HepG2 (cell line): ENCODE measurements around the gene RPTOR. TPM values are rescaled to one million over a fixed set of nuclear protein-coding genes. Genes with fewer than 3 reads are reported as not detected.
A peak's percentile ranks its signal among the peaks of the same experiment; 100 is the strongest.

ENCODE experiments used
- AGO1 ChIP-seq: fragments of 200-400 bp; formaldehyde crosslinking; IDR thresholded peaks from 2 replicates; pipeline ENCODE4 v1.6.1; 2017; ENCODE audit warnings: mild to moderate bottlenecking, low read depth, low read length, moderate library complexity; ENCODE audit not compliant: poor library complexity, severe bottlenecking
- AGO2 ChIP-seq: fragments of 200-400 bp; formaldehyde crosslinking; optimal IDR thresholded peaks from 2 replicates; pipeline ENCODE3; 2017; ENCODE audit warnings: mild to moderate bottlenecking, low read depth, low read length, moderate library complexity
- AKAP8 ChIP-seq: sonication (generic); formaldehyde crosslinking; IDR thresholded peaks from 2 replicates; pipeline ENCODE4 v1.5.1; 2020; ENCODE audit warnings: mild to moderate bottlenecking, missing genetic modification reagents
- ARNTL ChIP-seq: sonication (generic); formaldehyde crosslinking; IDR thresholded peaks from 2 replicates; pipeline ENCODE4 v1.4.0; 2020; ENCODE audit warnings: mild to moderate bottlenecking, missing genetic modification reagents
- CEBPB ChIP-seq: IDR thresholded peaks from 2 replicates; pipeline ENCODE4 v1.6.1; 2011; ENCODE audit warnings: low read depth, low read length, improper control_type of control experiment, borderline replicate concordance
- HCFC1 ChIP-seq: fragments of 150-350 bp; IDR thresholded peaks from 2 replicates; pipeline ENCODE4 v1.6.1; 2014; ENCODE audit warnings: low read depth, low read length
- KDM5B ChIP-seq: sonication (generic); formaldehyde crosslinking; IDR thresholded peaks from 2 replicates; pipeline ENCODE4 v1.4.0; 2020; ENCODE audit warnings: missing genetic modification reagents, mild to moderate bottlenecking, borderline replicate concordance
- MAFK ChIP-seq, 2 experiments: IDR thresholded peaks in 1 of 2; conservative IDR thresholded peaks in 1 of 2; 2 replicates each; pipeline ENCODE4 v1.6.1; 2011; ENCODE audit warnings: improper control_type of control experiment in 2 of 2, low read length in 2 of 2
- NFATC3 ChIP-seq: sonication (generic); formaldehyde crosslinking; IDR thresholded peaks from 2 replicates; pipeline ENCODE4 v1.5.1; 2020; ENCODE audit warnings: mild to moderate bottlenecking, missing genetic modification reagents
- POGK ChIP-seq: sonication (generic); formaldehyde crosslinking; conservative IDR thresholded peaks from 2 replicates; pipeline ENCODE4 v1.8.0; 2022; ENCODE audit warnings: mild to moderate bottlenecking, moderate library complexity, missing genetic modification reagents
- POLR2A ChIP-seq, 2 experiments: IDR thresholded peaks; 2 replicates each; pipeline ENCODE4 v1.6.1; 2011; ENCODE audit warnings: low read depth in 2 of 2, low read length in 2 of 2, mild to moderate bottlenecking in 1 of 2, moderate library complexity in 1 of 2; ENCODE audit not compliant: insufficient read depth in 1 of 2
- RAD51 ChIP-seq: fragments of 450-650 bp; IDR thresholded peaks from 2 replicates; pipeline ENCODE4 v1.6.1; 2016; ENCODE audit warnings: borderline replicate concordance
- SNRNP70 ChIP-seq: fragments of 200-400 bp; formaldehyde crosslinking; IDR thresholded peaks from 2 replicates; pipeline ENCODE4 v1.6.1; 2017; ENCODE audit warnings: mild to moderate bottlenecking, low read depth, low read length, moderate library complexity
- ZBTB14 ChIP-seq: sonication (generic); formaldehyde crosslinking; IDR thresholded peaks from 2 replicates; pipeline ENCODE4 v1.4.0; 2020; ENCODE audit warnings: missing genetic modification reagents
- ZFP1 ChIP-seq: IDR thresholded peaks from 2 replicates; pipeline ENCODE4 v1.6.1; 2016
- ZMAT3 ChIP-seq: sonication (generic); formaldehyde crosslinking; conservative IDR thresholded peaks from 2 replicates; pipeline ENCODE4 v1.7.0; 2021; ENCODE audit warnings: missing genetic modification reagents
- ZNF367 ChIP-seq: sonication (generic); formaldehyde crosslinking; IDR thresholded peaks from 2 replicates; pipeline ENCODE4 v1.4.0; 2020; ENCODE audit warnings: missing genetic modification reagents, borderline replicate concordance
- ZNF550 ChIP-seq: sonication (generic); formaldehyde crosslinking; IDR thresholded peaks from 2 replicates; pipeline ENCODE4 v1.4.0; 2020; ENCODE audit warnings: mild to moderate bottlenecking, missing genetic modification reagents, borderline replicate concordance
- ZNF747 ChIP-seq: sonication (generic); formaldehyde crosslinking; IDR thresholded peaks from 2 replicates; pipeline ENCODE4 v1.8.1; 2023; ENCODE audit warnings: missing genetic modification reagents, mild to moderate bottlenecking, borderline replicate concordance
- ZNF780A ChIP-seq: sonication (generic); formaldehyde crosslinking; IDR thresholded peaks from 2 replicates; pipeline ENCODE4 v1.8.0; 2022; ENCODE audit warnings: mild to moderate bottlenecking, missing genetic modification reagents, moderate library complexity
- ZNF891 ChIP-seq: sonication (generic); formaldehyde crosslinking; IDR thresholded peaks from 2 replicates; pipeline ENCODE4 v1.5.0; 2020; ENCODE audit warnings: mild to moderate bottlenecking, missing genetic modification reagents
- polyA plus RNA-seq, 8 experiments: library from polyadenylated mRNA; depleted of rRNA in 3 of 8; stranded (reverse) in 7 of 8; unstranded in 1 of 8; fragments of >200 nt; fragmentation: Illumina TruSeq in 4 of 8; extraction: Trizol in 4 of 8; gene quantifications; 2 replicates each; pipeline versions ENCODE4 v1.2.1 to v1.2.3, GENCODE V29; 2011 to 2016; ENCODE audit warnings: low read depth in 4 of 8, missing spikeins in 1 of 8, mixed read lengths in 1 of 8; ENCODE audit not compliant: insufficient read depth in 1 of 8
- total RNA-seq, 5 experiments: library from RNA; depleted of rRNA; stranded (reverse); fragments of >200 nt; fragmentation: Illumina TruSeq; extraction: Trizol; gene quantifications; 2 replicates each; pipeline ENCODE4 v1.2.3, GENCODE V29; 2016; ENCODE audit warnings: low read depth in 1 of 5
- TF ChIP-seq, protein P1 (sequence below): sonication (generic); formaldehyde crosslinking; IDR thresholded peaks from 2 replicates; pipeline ENCODE4 v1.4.0; 2020; ENCODE audit warnings: missing genetic modification reagents, borderline replicate concordance
- TF ChIP-seq, protein P2 (sequence below): sonication (generic); formaldehyde crosslinking; IDR thresholded peaks from 2 replicates; pipeline ENCODE4 v1.8.0; 2022; ENCODE audit warnings: missing genetic modification reagents, mild to moderate bottlenecking, inconsistent platforms, borderline replicate concordance

Gene RPTOR
- total and polyA plus RNA-seq, 2 of the 13 experiments (the other 11 are each of a cell fraction or from before 2014, with no cell fraction given): 6.6 to 25.3 TPM

DNA sequence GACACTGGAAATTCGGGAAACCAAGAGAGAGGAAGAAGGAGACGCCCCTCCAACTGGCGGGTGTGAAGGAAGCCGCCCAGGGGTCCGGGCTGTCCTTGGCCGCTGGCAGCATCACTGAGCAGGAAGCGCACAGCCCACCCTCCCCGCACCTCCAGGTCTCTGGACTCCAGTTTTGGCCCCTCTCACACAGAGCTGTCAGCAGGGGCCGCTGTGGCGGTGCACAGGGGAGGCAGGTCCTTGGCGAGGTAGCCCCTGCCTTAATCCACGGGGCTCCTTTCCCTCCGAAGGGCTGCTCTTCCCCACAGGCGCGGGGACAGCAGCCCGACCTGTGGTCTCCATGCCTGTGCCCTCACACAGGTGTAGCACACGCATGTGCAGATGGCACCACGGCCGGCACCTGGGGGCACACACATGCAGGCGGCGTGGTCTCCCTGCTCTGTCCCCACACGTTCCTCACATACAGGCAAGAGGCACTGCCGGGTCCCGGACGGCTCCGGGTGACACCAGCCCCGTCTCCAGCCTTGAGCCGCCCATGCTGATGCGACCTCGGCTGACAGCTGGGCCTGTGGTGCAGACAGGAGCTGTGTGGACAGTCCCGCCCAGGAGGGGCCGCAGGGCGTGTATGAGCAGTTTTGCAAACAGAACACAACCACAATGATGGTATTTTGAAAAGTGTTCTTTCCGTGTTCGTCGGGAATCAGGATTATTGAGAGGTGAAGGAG, 420.4 kb downstream of the RPTOR start (continued):
- TF ChIP-seq, protein P1, sequence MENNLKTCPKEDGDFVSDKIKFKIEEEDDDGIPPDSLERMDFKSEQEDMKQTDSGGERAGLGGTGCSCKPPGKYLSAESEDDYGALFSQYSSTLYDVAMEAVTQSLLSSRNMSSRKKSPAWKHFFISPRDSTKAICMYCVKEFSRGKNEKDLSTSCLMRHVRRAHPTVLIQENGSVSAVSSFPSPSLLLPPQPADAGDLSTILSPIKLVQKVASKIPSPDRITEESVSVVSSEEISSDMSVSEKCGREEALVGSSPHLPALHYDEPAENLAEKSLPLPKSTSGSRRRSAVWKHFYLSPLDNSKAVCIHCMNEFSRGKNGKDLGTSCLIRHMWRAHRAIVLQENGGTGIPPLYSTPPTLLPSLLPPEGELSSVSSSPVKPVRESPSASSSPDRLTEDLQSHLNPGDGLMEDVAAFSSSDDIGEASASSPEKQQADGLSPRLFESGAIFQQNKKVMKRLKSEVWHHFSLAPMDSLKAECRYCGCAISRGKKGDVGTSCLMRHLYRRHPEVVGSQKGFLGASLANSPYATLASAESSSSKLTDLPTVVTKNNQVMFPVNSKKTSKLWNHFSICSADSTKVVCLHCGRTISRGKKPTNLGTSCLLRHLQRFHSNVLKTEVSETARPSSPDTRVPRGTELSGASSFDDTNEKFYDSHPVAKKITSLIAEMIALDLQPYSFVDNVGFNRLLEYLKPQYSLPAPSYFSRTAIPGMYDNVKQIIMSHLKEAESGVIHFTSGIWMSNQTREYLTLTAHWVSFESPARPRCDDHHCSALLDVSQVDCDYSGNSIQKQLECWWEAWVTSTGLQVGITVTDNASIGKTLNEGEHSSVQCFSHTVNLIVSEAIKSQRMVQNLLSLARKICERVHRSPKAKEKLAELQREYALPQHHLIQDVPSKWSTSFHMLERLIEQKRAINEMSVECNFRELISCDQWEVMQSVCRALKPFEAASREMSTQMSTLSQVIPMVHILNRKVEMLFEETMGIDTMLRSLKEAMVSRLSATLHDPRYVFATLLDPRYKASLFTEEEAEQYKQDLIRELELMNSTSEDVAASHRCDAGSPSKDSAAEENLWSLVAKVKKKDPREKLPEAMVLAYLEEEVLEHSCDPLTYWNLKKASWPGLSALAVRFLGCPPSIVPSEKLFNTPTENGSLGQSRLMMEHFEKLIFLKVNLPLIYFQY (CRISPR knock-in tag): no peak
- TF ChIP-seq, protein P2, sequence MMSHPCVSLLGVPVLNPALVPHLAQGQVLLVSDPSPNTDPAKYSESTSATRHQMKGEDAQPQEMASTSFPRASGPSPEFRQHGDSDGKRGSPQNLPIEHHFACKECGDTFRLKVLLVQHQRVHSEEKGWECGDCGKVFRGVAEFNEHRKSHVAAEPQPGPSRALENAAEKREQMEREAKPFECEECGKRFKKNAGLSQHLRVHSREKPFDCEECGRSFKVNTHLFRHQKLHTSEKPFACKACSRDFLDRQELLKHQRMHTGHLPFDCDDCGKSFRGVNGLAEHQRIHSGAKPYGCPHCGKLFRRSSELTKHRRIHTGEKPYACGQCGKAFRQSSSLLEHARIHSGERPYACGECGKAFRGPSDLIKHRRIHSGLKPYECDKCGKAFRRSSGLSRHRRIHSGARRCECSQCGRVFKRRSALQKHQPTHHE (CRISPR knock-in tag): no peak
- TF ChIP-seq KDM5B (CRISPR knock-in tag): peak; percentile 32; the same call in 1 of the 2 replicates
- TF ChIP-seq AKAP8: no peak
- TF ChIP-seq ZNF747 (CRISPR knock-in tag): no peak
- TF ChIP-seq POGK (CRISPR knock-in tag): no peak
- TF ChIP-seq ARNTL: no peak
- TF ChIP-seq NFATC3 (CRISPR knock-in tag): no peak
- TF ChIP-seq SNRNP70: no peak
- no peak for TF ChIP-seq ZNF780A (CRISPR knock-in tag)
- TF ChIP-seq ZBTB14 (CRISPR knock-in tag): no peak
- TF ChIP-seq POLR2A (IDR thresholded peaks at IDR 0.05; ENCODE audit: insufficient read depth in 1 of 2, low read depth in 2 of 2, low read length in 2 of 2): no peak
- TF ChIP-seq ZNF550 (CRISPR knock-in tag): no peak
- no peak for TF ChIP-seq ZFP1 (CRISPR knock-in tag)
- no peak for TF ChIP-seq ZNF367 (CRISPR knock-in tag)
- TF ChIP-seq CEBPB: no peak
- TF ChIP-seq MAFK (conservative IDR thresholded peaks at IDR 0.05 in 1 of 2, IDR thresholded peaks at IDR 0.05 in 1 of 2; ENCODE audit: low read length in 2 of 2): no peak
- TF ChIP-seq ZNF891 (CRISPR knock-in tag): peak; percentile 19; the same call in 1 of the 2 replicates
- no peak for TF ChIP-seq HCFC1
- peak; percentile 77 for TF ChIP-seq AGO2
- TF ChIP-seq ZMAT3 (CRISPR knock-in tag): no peak
- TF ChIP-seq RAD51: no peak
- TF ChIP-seq AGO1: no peak
